Activated CD4-positive, alpha-beta T cell treated with anti-CD3 and anti-CD28 coated beads for 1 hour (primary cell): ENCODE measurements around the gene ADGRD2.

Experiments
- DNase-seq: peaks from one replicate; pipeline ENCODE4 v3.0.0-alpha.2; 2020

The ADGRD2 gene

DNA sequence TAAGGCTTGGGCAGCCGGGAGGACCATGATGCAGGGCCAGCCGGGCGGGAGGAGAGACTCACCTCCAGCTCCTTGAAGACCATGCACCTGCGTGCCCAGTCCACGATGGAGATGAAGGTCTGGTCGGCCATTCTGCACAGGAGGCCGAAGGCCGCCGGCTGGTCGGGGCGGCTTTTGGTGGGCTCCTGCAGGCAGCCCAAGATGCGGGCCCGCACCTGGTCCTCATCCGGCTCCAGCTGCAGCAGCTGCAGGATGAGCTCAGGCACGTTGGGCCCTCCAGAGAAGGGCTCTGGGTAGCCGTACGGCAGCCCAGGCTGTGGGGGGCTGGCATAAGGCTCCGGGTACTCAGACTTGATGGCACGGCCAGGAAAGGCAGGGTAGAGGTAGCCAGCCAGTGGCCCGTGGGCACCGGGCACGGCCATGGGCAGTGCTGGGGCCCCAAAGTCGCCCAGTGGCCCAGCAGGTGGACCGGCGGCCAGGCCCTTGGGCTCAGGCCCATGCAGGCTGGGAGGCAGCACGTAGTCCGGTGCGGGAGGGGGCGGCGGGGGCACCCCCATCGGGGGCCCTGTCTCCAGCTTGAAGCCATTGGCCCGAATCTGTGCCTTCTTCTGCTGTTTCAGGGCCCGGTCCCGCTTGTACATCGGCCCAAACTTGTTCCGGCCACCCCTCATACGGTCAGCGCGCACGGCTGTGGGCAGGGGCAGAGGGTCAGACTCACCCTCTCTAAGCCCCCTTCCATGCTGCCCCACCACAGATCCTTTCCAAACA lies 50.0 kb downstream of the ADGRD2 start:
- DNase-seq = no peak

DNA sequence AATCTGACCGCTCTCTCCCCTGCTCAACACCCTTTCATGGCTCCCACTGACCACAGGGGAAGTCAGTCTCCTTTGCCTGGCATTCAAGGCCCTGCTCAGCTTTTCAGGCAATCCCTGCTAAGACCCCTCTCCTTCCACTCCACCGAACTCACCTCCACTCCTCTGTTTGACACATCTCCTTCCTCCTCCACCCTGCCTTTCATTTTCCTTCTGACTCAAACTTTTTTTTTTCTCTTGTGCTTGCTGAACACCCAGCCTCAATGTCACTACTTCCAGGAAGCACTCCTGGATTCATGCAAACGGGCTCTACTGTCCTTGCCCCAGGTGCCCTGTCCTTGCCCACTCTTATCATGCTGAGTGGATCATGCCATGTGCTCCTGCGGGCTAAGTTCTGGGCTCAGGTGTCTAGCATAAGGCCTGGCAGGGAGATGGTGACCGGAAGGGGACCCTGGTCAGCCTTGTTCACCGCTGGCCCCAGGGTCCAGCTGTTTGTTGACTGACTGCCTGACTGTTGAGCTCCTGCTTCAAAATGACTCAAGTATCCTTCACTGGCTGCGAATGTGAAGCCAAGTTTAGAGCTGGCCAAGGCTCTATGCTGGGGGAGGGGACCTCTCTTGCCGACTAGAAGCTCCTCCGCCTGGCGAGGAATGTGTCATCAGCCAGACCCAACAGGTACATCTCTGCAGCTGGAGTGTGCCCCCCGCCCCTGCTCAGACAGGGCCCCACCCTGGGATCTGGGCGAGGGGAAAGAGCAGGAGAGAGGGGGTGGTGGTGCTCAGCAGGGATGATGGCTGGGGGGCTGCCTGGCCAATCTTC lies 50.8 kb downstream of the ADGRD2 start:
- DNase-seq = no peak

DNA sequence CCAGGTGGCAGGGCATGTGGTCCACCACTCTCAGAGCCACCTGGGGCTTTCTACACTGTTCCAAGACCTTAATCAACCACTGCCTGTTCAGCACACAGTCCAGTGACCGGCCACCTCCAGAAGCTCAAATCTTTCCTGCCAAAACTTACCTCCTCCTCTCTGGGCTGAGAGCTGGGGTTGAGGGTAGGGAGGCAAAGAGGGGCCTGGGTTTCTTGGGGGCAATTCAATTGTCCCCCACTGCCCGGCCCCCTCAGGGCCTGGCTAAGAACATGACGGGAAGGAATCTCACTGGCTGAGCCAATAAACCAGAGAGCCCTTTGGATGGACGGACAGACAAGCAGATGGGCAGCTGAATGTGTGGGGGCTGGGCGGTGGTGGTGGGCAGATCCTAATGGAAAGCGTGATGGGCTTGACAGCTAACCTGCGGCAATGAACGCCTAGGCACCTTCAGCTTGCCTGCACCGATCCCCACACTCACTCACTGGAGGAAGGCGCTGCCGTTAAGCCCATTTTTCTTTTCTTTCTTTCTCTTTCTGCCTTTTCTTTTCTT lies 51.6 kb downstream of the ADGRD2 start:
- no peak for DNase-seq

DNA sequence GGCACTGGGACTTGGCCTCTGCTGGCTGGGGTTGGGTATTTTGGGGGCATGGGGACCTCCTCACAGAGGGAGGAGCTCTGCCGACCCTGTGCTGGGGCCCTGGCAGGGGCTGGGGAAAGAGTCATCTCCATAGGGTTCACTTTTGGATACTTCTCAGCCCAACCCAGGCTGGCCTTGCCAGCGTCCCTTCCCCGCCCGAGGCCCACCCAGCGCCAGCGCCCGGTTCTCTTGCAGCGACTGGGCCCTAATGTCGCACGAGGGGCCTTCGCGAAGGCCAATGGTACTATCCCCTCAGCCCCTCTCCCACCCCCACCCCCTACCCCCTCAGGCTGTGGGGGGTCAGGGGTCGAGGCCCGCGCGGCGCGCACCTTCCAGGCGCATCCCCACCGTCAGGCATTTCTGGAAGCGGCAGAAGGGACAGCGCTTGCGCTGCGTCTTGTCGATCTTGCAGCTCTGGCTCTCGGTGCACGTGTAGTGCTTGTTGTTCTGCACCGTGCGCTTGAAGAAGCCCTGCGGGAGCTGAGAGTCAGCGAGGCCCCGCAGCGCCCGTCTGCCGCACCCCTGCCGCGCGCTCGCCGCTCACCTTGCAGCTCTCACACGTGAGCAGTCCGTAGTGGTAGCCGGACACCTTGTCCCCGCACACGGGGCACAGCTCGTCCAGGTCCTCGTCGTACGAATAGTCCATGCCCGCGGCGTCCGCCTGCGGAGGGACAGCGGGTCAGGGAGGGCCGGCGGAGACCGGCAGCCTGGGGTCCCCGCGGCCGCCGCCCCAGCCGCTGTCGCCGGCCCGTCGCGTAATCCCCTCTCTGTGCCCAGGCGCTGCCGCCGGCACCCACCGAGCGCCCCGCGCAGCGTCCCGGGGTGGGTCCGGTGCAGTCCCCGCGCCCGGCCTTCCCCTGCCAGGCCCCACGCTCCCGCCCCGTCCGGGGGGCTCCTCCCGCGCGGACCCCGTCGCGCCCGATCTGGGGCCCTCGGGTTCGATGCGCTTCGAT lies 52.8 kb downstream of the ADGRD2 start:
- no peak for DNase-seq

DNA sequence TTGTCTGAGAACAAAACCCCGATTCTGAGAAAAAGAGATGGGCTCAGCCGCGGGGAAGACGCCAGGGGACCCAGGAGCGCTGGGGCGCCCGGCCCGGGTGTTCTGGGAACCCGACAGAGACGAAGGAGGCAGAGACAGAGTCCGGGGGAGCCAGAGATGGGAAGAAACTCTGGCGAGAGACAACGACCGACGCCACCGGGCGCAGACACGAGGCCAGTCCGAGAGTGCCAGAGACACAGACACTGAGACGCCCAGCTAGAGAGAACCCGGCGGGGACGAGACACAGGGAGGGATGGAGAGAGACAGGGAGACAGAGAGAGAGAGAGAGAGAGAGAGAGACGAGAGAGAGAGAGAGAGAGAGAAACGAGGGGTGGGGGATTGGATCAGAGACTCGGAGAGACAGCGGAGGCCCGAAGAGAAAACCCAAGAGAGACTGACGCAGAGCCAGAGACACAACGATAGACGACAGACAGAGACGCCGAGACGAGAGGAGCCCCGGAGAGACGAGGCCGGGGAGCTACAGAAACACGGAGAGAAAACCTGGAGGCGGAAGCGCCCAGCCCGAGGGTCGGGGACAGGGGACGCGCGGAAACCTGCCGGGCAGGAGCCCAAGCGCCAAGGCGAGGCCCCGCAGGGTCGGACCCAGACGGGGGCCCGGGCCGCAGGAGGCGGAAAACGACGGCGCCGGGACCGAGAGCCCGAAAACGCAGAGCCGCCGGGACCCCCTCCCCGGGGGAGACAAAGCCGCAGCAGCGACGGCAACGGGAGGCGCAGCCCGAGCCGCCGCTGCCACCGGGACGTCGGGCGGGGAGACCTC lies 53.7 kb downstream of the ADGRD2 start:
- no peak for DNase-seq

DNA sequence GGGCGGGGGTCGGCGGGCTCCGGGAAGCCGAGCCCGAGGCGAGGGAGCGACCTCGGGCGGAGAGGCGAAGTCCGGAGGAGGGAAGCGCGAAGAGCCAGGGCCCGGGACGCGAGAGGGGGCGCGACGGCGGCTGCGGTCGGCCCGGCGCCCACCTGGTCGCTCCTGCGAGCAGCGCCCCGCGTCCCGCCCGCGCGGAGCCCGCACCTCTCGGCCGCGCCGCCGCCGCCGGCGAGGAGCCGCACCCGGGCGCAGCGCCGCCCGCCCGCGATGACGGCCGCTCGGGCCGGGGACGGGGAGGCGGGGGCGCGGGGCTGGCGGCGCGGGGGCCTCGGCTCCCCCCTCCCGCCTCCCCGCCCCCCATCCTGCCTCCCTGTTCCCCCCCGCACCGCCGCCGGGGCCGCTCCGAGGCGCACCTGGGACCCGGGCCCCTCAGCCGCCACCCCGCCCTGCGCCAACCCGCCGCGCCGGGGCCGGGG lies 54.3 kb downstream of the ADGRD2 start:
- no peak for DNase-seq

DNA sequence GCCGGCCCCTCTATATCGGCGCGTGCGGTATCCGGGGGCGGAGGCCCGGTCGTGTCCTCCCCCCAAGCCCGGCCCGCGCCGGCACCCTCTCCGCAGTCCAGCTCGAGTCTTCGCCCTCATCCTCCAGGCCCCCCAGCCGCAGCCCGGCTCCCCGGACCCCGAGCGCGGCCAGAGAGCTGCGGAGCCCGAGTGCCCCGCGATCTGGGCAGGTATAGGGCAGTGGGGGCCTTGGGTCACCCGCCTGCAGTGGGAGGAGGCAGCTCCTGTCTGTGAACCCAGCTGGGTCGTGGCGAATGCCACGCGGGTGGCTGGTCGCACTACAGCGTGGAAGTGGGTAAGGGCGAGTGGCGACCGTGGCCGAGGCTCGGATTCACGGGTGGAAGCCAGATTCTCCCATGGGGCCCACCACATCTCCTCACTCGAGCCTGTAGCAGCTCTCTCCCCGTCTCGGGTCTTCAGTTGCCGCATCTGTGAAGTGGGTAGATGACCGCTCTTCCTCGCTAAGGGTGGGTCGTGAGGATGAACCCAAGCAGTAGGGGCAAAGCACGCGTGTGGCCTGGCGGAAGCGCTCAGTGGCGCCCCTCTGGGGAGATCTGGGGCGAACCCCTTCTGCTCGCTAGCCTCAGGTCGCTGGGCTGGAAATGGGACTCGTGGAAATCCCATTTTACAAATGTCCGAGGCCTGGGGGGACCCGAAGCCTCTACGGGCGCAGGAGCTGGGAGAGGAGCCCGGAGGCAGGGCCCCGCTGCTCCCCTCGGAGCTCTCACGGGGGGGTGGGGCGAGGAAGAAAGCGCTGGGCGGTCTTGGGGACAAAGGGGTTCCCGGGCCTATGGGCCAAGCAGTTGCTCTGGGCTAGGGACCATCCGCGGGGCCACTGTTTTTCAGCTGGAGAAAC lies 55.0 kb downstream of the ADGRD2 start:
- DNase-seq = no peak

DNA sequence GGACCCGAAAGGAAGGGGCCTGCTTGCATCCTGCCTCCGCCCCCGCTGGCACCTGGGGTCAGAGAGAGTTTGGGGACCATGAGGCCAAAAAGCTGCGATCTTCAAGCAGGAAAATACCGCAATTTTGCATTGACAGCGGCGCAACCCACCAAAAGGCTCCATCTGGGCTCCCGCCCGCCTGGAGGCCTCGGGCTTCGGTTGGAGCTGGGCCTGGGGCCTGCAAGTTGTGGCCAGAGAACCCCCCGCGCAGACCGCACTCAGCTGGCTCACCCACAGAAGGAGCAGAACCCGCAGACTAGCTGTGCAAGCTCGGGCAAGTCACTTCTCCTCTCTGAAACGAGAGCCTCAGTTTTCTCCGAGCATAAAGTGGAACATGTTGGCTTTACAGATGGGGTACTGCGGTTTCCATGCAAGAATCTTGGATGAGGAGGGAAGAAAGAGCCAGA lies 55.7 kb downstream of the ADGRD2 start:
- DNase-seq = no peak

DNA sequence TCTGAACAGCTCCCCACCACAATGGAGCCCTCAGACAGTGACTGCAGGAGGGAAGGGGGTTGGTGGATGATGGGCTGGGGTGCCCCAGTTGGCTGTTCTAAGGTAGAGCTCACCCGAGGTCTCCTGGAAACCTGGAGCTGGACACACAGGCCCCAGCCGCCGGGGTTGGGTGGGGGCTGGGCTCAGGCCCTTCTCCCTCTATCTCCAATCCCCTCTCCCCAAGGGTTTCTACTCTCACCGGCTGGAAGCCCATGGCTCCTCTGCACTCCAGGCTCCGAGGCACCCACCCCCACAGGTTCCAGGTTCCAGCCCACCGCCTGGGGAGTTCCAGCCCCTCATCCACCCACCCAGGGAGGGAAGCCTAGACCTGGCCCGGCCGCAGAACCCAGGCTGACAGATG lies 56.2 kb downstream of the ADGRD2 start:
- no peak for DNase-seq

DNA sequence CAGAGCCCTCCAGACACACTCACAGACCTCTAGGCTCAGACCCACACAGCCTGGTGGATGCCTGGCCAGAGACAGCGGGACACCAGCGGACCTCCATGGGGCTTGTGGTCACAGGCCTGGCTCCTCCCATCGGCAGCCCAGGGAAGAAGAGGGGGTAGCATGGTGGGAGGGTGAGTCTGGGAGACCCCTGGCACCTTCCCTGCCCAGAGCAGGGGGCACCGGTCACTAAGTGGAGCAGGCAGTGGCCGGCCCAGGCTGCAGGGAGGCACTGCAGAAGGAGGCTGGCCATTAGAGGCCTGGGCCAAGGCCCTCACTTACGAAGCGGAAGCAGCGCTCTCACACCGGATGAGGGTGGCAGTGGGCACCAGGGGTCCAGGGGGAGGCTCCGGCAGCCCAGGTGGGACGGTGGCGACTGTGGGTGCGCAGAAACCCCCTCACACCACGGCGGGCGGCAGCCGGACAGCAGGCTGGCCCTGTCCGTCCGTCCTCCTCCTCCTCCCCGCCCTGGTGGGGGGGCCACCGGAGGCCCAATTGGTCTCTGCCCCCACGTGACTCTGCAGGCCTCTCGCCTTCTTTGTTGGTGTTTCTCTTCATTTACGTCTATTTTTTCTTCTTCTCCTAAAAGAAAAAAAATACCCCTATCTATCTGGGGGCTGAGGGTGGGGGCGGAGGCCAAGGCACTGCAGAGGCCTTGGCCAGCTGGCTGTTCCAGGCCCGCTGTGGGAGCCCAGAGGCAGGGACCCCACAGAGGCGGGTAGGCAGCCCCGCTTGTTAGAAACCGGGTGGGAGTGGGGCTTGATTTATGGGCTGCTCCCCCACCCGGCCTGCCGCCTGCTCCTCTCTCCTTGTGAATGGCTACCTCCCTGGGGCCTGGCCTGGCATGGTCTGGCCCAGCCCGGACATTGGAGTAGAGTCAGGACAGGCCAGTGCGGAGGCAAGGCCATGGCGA lies 57.0 kb downstream of the ADGRD2 start, which contains the start of gene NR5A1:
NR5A1 (minus strand) TSS at position 469 of the 949 bp plus-strand sequence. CDS start 4,004 bp downstream, outside the sequence.
- DNase-seq = no peak

DNA sequence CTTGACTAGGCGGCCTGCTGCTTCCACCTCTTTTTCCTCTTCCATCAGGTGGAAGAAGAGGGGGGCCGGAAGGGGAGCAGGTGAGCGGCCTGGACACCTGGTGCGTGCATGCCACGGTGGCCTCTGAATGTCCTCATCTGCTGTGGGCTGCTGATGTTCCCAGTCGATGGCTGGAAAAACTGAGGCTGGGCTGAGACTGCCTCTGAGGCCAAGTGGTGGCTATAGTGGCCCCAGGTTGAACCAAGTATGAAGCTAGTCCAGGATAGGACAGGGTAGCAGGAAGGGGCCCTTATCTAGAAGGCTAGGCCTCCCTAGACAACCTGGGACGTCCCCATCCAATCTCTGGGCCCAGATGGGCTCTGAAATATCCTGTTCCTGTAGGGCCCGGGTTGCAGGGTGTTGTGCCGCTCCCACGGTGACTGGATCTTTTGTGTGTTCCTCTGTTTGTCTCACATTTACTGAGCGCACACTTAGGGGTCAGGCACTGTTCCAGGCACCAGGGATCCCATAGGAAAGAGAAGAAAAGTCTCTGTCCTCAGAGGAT lies 57.7 kb downstream of the ADGRD2 start:
- DNase-seq = no peak

DNA sequence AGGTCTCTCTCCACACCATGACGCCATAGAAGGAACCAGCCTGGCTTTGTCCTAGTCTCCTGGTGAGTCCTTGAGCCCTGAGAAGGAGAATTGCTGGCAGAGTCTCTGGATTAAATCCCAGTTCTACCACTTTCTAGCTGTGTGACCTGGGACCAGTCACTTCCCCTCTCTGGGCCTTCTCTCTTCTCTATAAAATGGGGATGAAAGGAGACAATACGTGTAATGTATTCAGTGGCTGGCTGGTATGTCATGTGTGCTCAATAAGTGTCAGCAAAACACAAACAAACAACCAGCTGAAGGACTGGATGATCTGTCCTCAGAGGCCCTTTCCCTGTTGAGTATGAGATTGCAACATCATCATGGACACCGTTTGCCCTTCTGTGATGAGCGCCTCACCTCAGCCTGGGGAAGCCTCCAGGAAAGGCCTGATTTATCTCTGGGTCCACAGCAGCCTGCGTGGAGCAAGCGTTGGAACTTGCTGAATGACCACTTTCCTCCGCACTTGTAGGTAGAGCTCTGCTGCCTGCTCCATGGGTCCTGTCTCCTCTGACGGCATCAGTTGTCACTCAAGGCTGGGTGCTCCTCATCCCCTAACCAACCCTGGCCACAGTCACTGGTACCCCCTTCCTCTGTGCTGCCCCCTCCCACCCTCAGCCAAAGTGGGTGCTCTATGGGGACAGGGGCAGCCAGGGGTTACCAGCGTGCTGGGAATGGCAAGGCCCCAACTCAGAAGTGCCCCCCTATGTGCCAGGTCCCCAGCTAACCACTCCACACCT lies 60.6 kb downstream of the ADGRD2 start:
- no peak for DNase-seq

DNA sequence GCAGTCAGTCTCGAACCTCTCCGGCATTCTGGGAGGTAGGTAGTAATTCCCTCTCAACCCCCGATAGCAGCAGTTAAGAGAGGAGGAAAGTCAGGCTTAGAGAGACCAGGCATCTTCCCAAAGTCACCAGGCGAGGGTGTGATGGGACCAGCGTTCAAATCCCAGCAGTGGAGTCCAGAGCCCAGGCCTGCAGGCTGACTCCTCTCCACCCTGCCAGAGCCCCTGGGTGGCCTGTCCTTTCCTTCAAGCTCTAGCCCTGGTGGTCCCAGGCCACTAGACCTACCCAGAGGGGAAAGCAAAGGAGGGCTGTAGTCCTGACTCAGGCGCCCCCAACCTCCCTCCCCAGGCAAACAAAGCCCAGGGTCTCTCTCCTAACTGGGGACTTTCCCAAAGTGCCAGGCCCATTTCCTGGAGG lies 61.2 kb downstream of the ADGRD2 start:
- DNase-seq = no peak

DNA sequence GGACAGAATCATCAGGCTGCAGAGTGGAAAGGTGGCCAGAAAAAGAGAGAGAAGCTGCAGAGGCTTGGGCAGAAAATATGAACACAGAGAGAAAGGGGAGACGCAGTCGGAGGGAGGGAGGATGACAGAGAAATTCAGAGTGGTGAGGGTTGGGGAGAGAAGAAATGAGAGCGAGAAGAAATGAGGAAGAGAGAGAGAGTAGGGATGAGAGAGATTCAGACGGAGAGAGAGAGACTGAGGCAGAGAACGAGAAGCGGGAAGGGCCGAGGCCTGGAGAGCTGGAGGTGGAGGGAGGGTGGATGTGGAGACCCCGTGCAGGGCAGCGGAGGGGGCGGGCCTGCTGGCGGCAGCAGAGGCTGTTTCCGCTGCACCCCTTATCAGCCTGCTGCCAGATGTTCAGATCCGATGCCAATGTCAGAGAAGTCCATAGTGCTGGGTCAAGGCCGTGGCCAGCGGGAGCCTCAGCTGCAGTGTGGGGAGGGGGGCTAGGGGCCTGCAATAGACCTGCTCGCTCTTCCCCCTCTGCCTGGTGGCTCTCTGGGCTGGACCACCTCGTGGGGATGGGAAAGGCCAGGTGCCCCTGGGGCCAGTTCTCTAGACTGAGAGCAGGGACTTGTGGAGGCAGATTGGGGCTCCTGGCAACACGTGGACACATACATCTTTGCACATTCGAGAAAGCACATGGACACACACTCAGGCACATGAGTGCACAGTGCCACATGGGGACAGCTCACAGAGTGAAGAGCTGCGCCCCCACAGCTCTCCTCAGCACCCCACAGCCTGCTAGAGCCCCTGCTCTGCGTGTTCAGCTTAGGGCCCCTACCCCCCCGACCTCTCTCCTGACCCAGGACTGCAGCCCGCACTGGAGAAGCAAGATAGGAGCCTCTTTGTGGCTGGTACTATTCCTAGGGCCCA lies 61.9 kb downstream of the ADGRD2 start:
- DNase-seq = no peak

DNA sequence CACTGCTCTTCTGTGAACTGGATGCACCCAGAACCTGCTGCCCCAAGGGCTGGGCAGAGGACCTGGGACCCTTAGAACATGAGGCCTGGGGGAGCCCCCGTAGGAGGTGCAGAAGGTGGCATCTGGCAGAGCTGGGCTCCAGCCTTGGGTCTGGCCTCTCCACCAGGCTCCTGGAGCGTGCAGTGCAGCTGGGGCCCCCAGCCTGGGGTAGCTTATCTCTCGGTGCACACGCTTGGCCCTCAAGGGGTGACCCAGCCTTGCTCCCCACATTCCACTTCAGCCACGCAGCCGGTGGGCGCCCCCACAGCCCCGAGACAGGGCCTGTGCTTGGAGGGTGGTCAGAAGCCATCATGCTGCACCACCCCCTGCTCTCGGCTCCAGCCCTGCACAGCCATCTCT lies 62.6 kb downstream of the ADGRD2 start:
- no peak for DNase-seq

DNA sequence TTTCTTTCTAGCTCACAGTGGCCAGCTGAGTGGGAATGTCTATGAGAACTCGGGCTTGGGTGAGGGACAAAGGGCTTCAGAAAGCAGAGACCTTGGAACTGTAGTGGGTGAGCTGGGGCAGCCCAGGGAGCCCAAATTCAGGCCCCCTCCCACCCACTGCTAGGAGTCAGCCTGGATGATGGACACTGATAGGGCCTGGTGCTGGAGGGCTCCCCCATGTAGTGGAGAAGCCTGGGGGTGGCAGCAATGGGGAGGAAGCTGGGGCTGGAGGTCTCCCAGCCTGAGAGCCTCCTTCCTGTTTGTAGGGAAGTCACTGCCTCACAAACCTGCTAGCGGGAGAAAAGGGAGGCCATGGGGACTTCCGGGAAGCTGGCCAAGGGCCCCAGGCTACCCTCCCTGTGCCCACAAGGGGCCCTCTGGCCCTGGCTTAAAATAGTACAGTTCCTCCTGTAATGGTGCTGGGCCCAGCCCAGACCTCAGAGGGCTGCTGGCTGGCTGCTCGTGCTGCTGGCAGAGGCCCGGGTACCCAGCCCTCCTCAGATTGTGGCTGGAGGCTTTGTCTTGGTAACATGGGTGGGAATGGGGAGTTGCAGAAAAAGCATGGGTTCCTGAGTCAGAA lies 63.2 kb downstream of the ADGRD2 start:
- no peak for DNase-seq
